Spleen (tissue), 11 donors: ENCODE results near the gene TBX4. TPM values are rescaled to one million over a fixed set of nuclear protein-coding genes. Genes with fewer than 3 reads are reported as not detected.

Experiments
- DNase-seq: peaks from one replicate; pipeline ENCODE4 v3.0.0-alpha.2; 2020
- H3K27ac ChIP-seq, 8 donors: fragments of 200-600 bp; sonication (generic) in 7 of 8; 1 replicate in 4 of 8; 2 replicates in 4 of 8; pipeline versions ENCODE4 v1.5.0 to v1.8.0; 2016 to 2021; ENCODE audit warnings: inconsistent platforms in 4 of 8, mild to moderate bottlenecking in 4 of 8, moderate library complexity in 1 of 8
- H3K27me3 ChIP-seq, 7 donors: fragments of 200-600 bp; sonication (generic) in 6 of 7; replicated peaks in 1 of 7; 1 replicate in 4 of 7; 2 replicates in 3 of 7; pipeline versions ENCODE4 v1.5.0 to v1.8.0; 2016 to 2021; ENCODE audit warnings: inconsistent platforms in 3 of 7, mild to moderate bottlenecking in 1 of 7
- H3K36me3 ChIP-seq, 6 donors: fragments of 200-600 bp; sonication (generic) in 5 of 6; 1 replicate in 4 of 6; 2 replicates in 2 of 6; pipeline versions ENCODE4 v1.5.0 to v1.8.0; 2016 to 2021; ENCODE audit warnings: inconsistent platforms in 2 of 6
- H3K4me1 ChIP-seq, 6 donors: fragments of 200-600 bp; sonication (generic) in 5 of 6; 1 replicate in 3 of 6; 2 replicates in 3 of 6; pipeline versions ENCODE4 v1.5.0 to v1.8.0; 2016 to 2021; ENCODE audit warnings: inconsistent platforms in 3 of 6
- H3K4me3 ChIP-seq, 8 donors: fragments of 200-600 bp; sonication (generic) in 7 of 8; 1 replicate in 4 of 8; 2 replicates in 4 of 8; pipeline versions ENCODE4 v1.5.0 to v1.8.0; 2016 to 2021; ENCODE audit warnings: inconsistent platforms in 4 of 8, mild to moderate bottlenecking in 4 of 8, moderate library complexity in 2 of 8
- H3K9me3 ChIP-seq, 8 donors: fragments of 200-600 bp; sonication (generic) in 7 of 8; 1 replicate in 4 of 8; 2 replicates in 4 of 8; pipeline versions ENCODE4 v1.5.0 to v1.8.0; 2016 to 2021; ENCODE audit warnings: inconsistent platforms in 4 of 8
- POLR2A ChIP-seq, 3 donors: fragments of 450-650 bp; IDR thresholded peaks; one replicate each; pipeline ENCODE4 v1.5.1; 2017; ENCODE audit warnings: antibody characterized with exemption in 3 of 3, mild to moderate bottlenecking in 1 of 3
- POLR2AphosphoS5 ChIP-seq, 3 donors: sonication (generic); formaldehyde crosslinking; IDR thresholded peaks; one replicate each; pipeline ENCODE4 v1.5.1; 2017; ENCODE audit warnings: antibody characterized with exemption in 3 of 3
- WGBS, 5 donors: extraction: QIAGEN DNeasy Blood & Tissue Kit in 3 of 5; methylation state at CpG; one replicate each; pipeline versions ENCODE4 v1.1.5 to v1.1.7; 2013 to 2018; 5-methylcytosine and 5-hydroxymethylcytosine counted together
- intact Hi-C: fragments of 100-400 bp; cut with DNase I; formaldehyde crosslinking; loops from one replicate; pipeline ENCODE4 v1.15.0; 2023; ENCODE audit warnings: low total_unique reads
- polyA plus RNA-seq, 3 donors: library from polyadenylated mRNA; stranded (reverse); fragments of 200-250 nt; gene quantifications; one replicate each; pipeline ENCODE4 v1.2.1, GENCODE V29; 2013
- total RNA-seq, 7 donors: library from RNA; depleted of rRNA in 3 of 7; stranded (reverse); fragments of >200 nt in 3 of 7; fragmentation: NEBNext Ultra II Directional in 4 of 7; extraction: Animal tissue kit (Norgen Biotek cat#: 25700) in 4 of 7; gene quantifications; one replicate each; pipeline versions ENCODE4 v1.1.0 to v1.2.1, GENCODE V29; 2016 to 2021
- TF ChIP-seq, protein P1 (sequence below), 11 experiments: fragments of 200-600 bp in 7 of 11; fragments of 450-650 bp in 4 of 11; sonication (generic) in 4 of 11; IDR thresholded peaks in 8 of 11; conservative IDR thresholded peaks in 3 of 11; 1 replicate in 7 of 11; 2 replicates in 4 of 11; pipeline versions ENCODE4 v1.4.0 to v1.8.0; 2016 to 2021; ENCODE audit warnings: antibody characterized with exemption in 11 of 11, inconsistent platforms in 4 of 11, mild to moderate bottlenecking in 1 of 11
- donor health status: healthy with polysubstance abuse.
- donor health status: DM: no; HTN: no; CAD: no; lungs with moderate emphysema.
- donor health status: DM: no; HTN: no; CAD: no.
- donor health status: Bipolar disorder and iron deficiency.
- donor health status: healthy.
- donor health status: DM: no; HTN: no; CAD: no.
- donor health status: DM: yes; HTN: yes; CAD: no.

The TBX4 gene
- total and polyA plus RNA-seq, 10 donors: not detected

DNA sequence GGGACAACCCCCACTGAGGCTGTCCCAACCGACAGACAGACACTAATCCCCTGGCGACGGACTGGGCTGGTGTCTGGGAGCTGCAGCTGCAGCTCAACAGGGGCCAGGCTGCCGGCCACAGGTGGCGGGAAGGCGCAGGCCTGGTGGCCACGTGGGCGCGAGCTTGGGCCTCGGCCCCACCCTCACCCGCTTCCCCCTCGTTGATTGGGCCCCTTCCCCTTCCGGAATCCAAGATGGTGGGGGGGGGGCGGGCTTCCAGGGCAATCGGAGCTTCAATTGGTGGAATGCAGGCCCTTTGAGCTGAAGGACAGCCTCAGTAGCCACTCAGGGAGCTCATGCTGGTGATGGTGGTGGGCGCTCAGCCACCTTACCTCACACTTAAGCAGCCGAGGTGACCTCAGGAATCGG, 8.7 kb upstream of the TBX4 start:
- no peak for DNase-seq
- H3K4me3 ChIP-seq: no peak overlapping the region
- H3K27me3 ChIP-seq: peaks cover 0 to 83% (median 11%) of the 10 kb centered on the region in 7 donors
- H3K27ac ChIP-seq: no peak overlapping the region
- intact Hi-C loops: no loop called here
- no peak for TF ChIP-seq POLR2AphosphoS5 (IDR thresholded peaks at IDR 0.05)
- TF ChIP-seq POLR2A (IDR thresholded peaks at IDR 0.05): no peak
- TF ChIP-seq, protein P1, sequence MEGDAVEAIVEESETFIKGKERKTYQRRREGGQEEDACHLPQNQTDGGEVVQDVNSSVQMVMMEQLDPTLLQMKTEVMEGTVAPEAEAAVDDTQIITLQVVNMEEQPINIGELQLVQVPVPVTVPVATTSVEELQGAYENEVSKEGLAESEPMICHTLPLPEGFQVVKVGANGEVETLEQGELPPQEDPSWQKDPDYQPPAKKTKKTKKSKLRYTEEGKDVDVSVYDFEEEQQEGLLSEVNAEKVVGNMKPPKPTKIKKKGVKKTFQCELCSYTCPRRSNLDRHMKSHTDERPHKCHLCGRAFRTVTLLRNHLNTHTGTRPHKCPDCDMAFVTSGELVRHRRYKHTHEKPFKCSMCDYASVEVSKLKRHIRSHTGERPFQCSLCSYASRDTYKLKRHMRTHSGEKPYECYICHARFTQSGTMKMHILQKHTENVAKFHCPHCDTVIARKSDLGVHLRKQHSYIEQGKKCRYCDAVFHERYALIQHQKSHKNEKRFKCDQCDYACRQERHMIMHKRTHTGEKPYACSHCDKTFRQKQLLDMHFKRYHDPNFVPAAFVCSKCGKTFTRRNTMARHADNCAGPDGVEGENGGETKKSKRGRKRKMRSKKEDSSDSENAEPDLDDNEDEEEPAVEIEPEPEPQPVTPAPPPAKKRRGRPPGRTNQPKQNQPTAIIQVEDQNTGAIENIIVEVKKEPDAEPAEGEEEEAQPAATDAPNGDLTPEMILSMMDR (IDR thresholded peaks at IDR 0.05 in 8 of 11, conservative IDR thresholded peaks at IDR 0.05 in 3 of 11): no peak
- no peaks in the 10 kb centered on the region for H3K4me1 ChIP-seq
- no peaks in the 10 kb centered on the region for H3K36me3 ChIP-seq
- 74 to 89% (median 80%) methylated on average over 14 to 18 of the region's 18 CpGs for WGBS, 5 donors
- peaks cover 0 to 1% (median 0%) of the 10 kb centered on the region in 8 donors for H3K9me3 ChIP-seq

DNA sequence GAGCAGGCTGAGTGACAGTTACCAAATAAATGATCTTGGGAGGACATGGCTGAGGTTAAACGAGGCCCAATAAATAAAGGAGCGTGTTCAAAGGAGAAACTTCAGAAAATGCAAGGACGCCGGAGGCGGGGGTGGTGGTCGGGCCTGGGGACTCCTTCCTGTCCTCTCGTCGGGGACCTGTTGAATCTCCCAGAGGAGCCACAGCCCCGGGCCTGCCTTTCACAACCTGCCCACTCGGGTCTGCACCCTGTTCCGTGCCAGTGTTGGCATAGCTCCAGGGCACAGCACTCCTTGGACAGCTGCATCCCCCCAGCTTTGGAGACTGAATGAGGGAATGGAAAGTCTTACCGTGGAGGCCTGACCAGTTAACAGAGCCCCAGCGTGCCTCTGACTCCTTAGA, 8.1 kb upstream of the TBX4 start:
- DNase-seq: no peak
- WGBS, 5 donors: 70 to 87% (median 78%) methylated on average over 13 of the region's 13 CpGs
- H3K4me3 ChIP-seq: no peak overlapping the region
- H3K27me3 ChIP-seq: peaks cover 0 to 85% (median 11%) of the 10 kb centered on the region in 7 donors
- H3K9me3 ChIP-seq: no peaks in the 10 kb centered on the region
- H3K27ac ChIP-seq: no peak overlapping the region
- no peaks in the 10 kb centered on the region for H3K36me3 ChIP-seq
- intact Hi-C loops: no loop called here
- TF ChIP-seq POLR2A (IDR thresholded peaks at IDR 0.05) (no peak), POLR2AphosphoS5 (IDR thresholded peaks at IDR 0.05) (no peak)
- TF ChIP-seq, protein P1 (IDR thresholded peaks at IDR 0.05 in 8 of 11, conservative IDR thresholded peaks at IDR 0.05 in 3 of 11): no peak
- no peaks in the 10 kb centered on the region for H3K4me1 ChIP-seq

DNA sequence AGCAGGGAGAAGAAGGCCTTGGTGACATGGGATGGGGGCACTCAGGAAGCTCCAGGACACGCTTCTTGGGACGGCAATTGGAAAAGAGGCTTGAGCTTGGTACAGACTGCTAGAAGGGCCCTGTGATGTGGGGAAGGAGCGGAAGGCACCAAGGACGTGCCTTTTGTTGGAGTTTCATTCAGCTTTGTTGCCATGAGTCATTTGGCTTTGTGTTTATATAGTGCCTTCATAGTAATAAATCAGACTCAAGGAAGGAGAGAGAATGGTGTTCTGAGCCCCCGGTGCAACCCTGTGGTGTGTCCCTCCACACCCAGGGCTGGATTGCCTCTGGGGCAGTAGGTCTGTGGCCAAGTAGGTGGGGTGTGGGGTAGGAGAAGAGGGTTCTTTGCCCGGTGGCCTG, 7.4 kb upstream of the TBX4 start:
- Histone ChIP-seq H3K27ac (no peak overlapping the region), H3K9me3 (no peaks in the 10 kb centered on the region), H3K27me3 (peaks cover 0 to 87% (median 11%) of the 10 kb centered on the region in 7 donors), H3K36me3 (no peaks in the 10 kb centered on the region), H3K4me3 (no peak overlapping the region), H3K4me1 (no peaks in the 10 kb centered on the region)
- TF ChIP-seq POLR2A (IDR thresholded peaks at IDR 0.05): no peak
- TF ChIP-seq, protein P1 (IDR thresholded peaks at IDR 0.05 in 8 of 11, conservative IDR thresholded peaks at IDR 0.05 in 3 of 11): no peak
- TF ChIP-seq POLR2AphosphoS5 (IDR thresholded peaks at IDR 0.05): no peak
- 62 to 76% (median 68%) methylated on average over 6 of the region's 6 CpGs for WGBS, 5 donors
- no peak for DNase-seq
- intact Hi-C loops: no loop called here

DNA sequence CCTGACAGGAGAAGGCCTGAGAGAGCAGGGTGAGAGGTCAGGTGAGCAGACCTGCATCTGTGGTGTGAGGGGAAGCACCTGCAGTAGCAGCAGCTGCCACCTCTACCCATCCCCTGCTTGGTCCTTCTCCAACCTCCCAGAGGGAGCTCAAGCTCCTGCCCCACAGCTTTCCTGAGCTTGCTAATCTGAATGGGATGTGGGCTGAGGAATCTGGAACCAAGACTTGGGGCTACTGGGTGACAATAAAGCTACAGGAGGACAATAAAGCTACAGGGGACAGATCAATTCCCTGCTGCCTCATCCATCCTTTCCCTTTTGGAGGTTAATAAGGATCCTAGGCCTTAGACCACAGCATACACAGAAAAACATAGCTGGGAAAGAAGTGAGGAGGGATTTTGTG, 4.9 kb upstream of the TBX4 start:
- DNase-seq: no peak
- peaks cover 0 to 96% (median 32%) of the 10 kb centered on the region in 7 donors for H3K27me3 ChIP-seq
- no peaks in the 10 kb centered on the region for H3K36me3 ChIP-seq
- no peaks in the 10 kb centered on the region for H3K9me3 ChIP-seq
- TF ChIP-seq POLR2AphosphoS5 (IDR thresholded peaks at IDR 0.05): no peak
- TF ChIP-seq POLR2A (IDR thresholded peaks at IDR 0.05): no peak
- TF ChIP-seq, protein P1 (IDR thresholded peaks at IDR 0.05 in 8 of 11, conservative IDR thresholded peaks at IDR 0.05 in 3 of 11): no peak
- H3K27ac ChIP-seq: no peak overlapping the region
- no peak overlapping the region for H3K4me3 ChIP-seq
- H3K4me1 ChIP-seq: peaks cover 7 to 15% (median 12%) of the 10 kb centered on the region in 6 donors
- intact Hi-C loops: no loop called here
